GM12878 (cell line): ENCODE results near the gene SNAP47. TPM values are rescaled to one million over a fixed set of nuclear protein-coding genes. Genes with fewer than 3 reads are reported as not detected.

ENCODE experiments used
- ATAC-seq: fragments of 200-7000 bp; cut with Tn5 transposase; 3 replicates; pipeline ENCODE4 v1.9.1; 2020; ENCODE audit warnings: mild to moderate bottlenecking, moderate library complexity
- BruUV-seq: library from RNA; stranded (reverse); fragments of 400-500 nt; replicated peaks from 2 replicates; lab custom pipeline; 2021; lab: Mats Ljungman, UMichigan
- CTCF ChIA-PET: fragments of 300-600 bp; sonication (Branson Sonifier 250); formaldehyde crosslinking; extraction: SDS; loops from one replicate; lab custom pipeline; 2021; ENCODE audit warnings: inconsistent platforms; lab: Yijun Ruan, JAX
- POLR2A ChIA-PET: fragments of 350-600 bp; formaldehyde crosslinking; extraction: SDS; loops from one replicate; lab custom pipeline; 2021; ENCODE audit warnings: inconsistent platforms; lab: Charles Lee
- RAD21 ChIA-PET: fragments of 300-600 bp; sonication (Branson Sonifier 250); formaldehyde crosslinking; loops from one replicate; lab custom pipeline; 2023; ENCODE audit warnings: antibody characterized with exemption; ENCODE audit not compliant: unreplicated experiment; lab: Charles Lee
- SMC1A ChIA-PET: fragments of 300-600 bp; sonication (Branson Sonifier 250); formaldehyde crosslinking; loops from one replicate; lab custom pipeline; 2023; ENCODE audit not compliant: unreplicated experiment, uncharacterized antibody; lab: Charles Lee
- DNase-seq: peaks from one replicate; pipeline ENCODE4 v3.0.0-alpha.2; 2011; ENCODE audit warnings: low read depth, low spot score
- FAIRE-seq: peaks from 3 replicates; lab custom pipeline; 2011; peaks lifted over from hg19 to GRCh38; lab: Jason Lieb, UNC
- H2AFZ ChIP-seq: 2 replicates; pipeline ENCODE4 v1.6.0; 2011; ENCODE audit warnings: low read depth, low read length, control low read depth; ENCODE audit not compliant: control insufficient read depth
- H3K27ac ChIP-seq: 2 replicates; pipeline ENCODE4 v1.5.1; 2011; ENCODE audit warnings: control low read depth; ENCODE audit not compliant: control insufficient read depth, insufficient read depth
- H3K27me3 ChIP-seq, 2 experiments: replicated peaks in 1 of 2; 2 replicates each; pipeline versions ENCODE4 v1.6.0 to v1.6.1; 2011; ENCODE audit warnings: low read length in 1 of 2; ENCODE audit not compliant: control insufficient read depth in 2 of 2, insufficient read depth in 2 of 2
- H3K36me3 ChIP-seq, 2 experiments: 2 replicates each; pipeline ENCODE4 v1.5.1; 2011; ENCODE audit warnings: low read length in 1 of 2; ENCODE audit not compliant: control insufficient read depth in 2 of 2, insufficient read depth in 2 of 2
- H3K4me1 ChIP-seq: 2 replicates; pipeline ENCODE4 v1.6.1; 2011; ENCODE audit warnings: mild to moderate bottlenecking, low read length, moderate library complexity, mixed read lengths; ENCODE audit not compliant: control insufficient read depth, insufficient read depth
- H3K4me2 ChIP-seq: 2 replicates; pipeline ENCODE4 v1.6.0; 2011; ENCODE audit warnings: control low read depth; ENCODE audit not compliant: control insufficient read depth, insufficient read depth
- H3K4me3 ChIP-seq: fragments of 200-600 bp; sonication (generic); 2 replicates; pipeline ENCODE4 v1.5.1; 2016
- H3K79me2 ChIP-seq: 2 replicates; pipeline ENCODE4 v1.6.0; 2011; ENCODE audit warnings: low read length; ENCODE audit not compliant: control insufficient read depth, insufficient read depth
- H3K9ac ChIP-seq: 2 replicates; pipeline ENCODE4 v1.8.0; 2011; ENCODE audit warnings: low read length, control low read depth, mixed read lengths; ENCODE audit not compliant: control insufficient read depth, insufficient read depth
- H3K9me3 ChIP-seq: replicated peaks from 3 replicates; pipeline ENCODE4 v1.5.1; 2011; ENCODE audit warnings: mild to moderate bottlenecking, low read length; ENCODE audit not compliant: control insufficient read depth, insufficient read depth
- H4K20me1 ChIP-seq: 2 replicates; pipeline ENCODE4 v1.6.0; 2011; ENCODE audit not compliant: control insufficient read depth, insufficient read depth
- HCFC1 ChIP-seq: fragments of 150-350 bp; IDR thresholded peaks from 2 replicates; pipeline ENCODE4 v1.6.1; 2014; ENCODE audit warnings: low read length
- POLR2A ChIP-seq: IDR thresholded peaks from 2 replicates; pipeline ENCODE4 v1.6.1; 2011; ENCODE audit warnings: low read depth, mild to moderate bottlenecking, low read length
- POU2F2 ChIP-seq: IDR thresholded peaks from 3 replicates; pipeline ENCODE4 v1.6.1; 2011; ENCODE audit warnings: low read depth, mild to moderate bottlenecking, low read length, borderline replicate concordance
- YY1 ChIP-seq: IDR thresholded peaks from 2 replicates; pipeline ENCODE4 v1.6.1; 2011; ENCODE audit warnings: low read depth, mild to moderate bottlenecking, low read length
- WGBS: methylation state at CpG from one replicate; pipeline ENCODE4 v1.1.6; 2016; ENCODE audit warnings: low lambda C conversion rate; ENCODE audit not compliant: insufficient replicate concordance, insufficient coverage; ENCODE audit errors: missing lambda C conversion rate; 5-methylcytosine and 5-hydroxymethylcytosine counted together
- in situ Hi-C: fragments of 300-500 bp; cut with MboI; formaldehyde crosslinking; loops from 9 replicates; pipeline ENCODE4 v1.14.3; 2018; ENCODE audit warnings: mixed read lengths
- intact Hi-C: fragments of 100-400 bp; cut with micrococcal nuclease; formaldehyde crosslinking; loops from one replicate; pipeline ENCODE4 v1.14.2; 2022; ENCODE audit not compliant: unreplicated experiment
- polyA plus RNA-seq, 11 experiments: library from polyadenylated mRNA; depleted of rRNA in 4 of 11; unstranded in 6 of 11; stranded (reverse) in 5 of 11; fragments of >200 nt; fragmentation: Nextera tagmentation in 4 of 11; fragmentation: Illumina TruSeq in 1 of 11; extraction: Ambion mirVana in 4 of 11; extraction: Trizol in 1 of 11; gene quantifications; 1 replicate in 1 of 11; 2 replicates in 10 of 11; pipeline versions ENCODE4 v1.2.1 to v1.2.3, GENCODE V29; 2011 to 2016; ENCODE audit warnings: inconsistent platforms in 2 of 11, missing spikeins in 2 of 11, low read depth in 1 of 11
- total RNA-seq, 4 experiments: library from RNA; depleted of rRNA in 3 of 4; stranded (reverse); fragments of >200 nt in 3 of 4; fragmentation: Illumina TruSeq in 1 of 4; extraction: Trizol in 1 of 4; gene quantifications; 2 replicates each; pipeline versions ENCODE4 v1.2.1 to v1.2.3, GENCODE V29; 2013 to 2021
- TF ChIP-seq, protein P1 (sequence below): fragments of 150-350 bp; IDR thresholded peaks from 2 replicates; pipeline ENCODE4 v1.6.1; 2014; ENCODE audit warnings: mild to moderate bottlenecking, low read depth, low read length
- TF ChIP-seq, protein P2 (sequence below): IDR thresholded peaks from 2 replicates; pipeline ENCODE4 v1.6.1; 2012; ENCODE audit warnings: low read depth, low read length, improper control_type of control experiment

Gene SNAP47
- total and polyA plus RNA-seq, 10 of the 15 experiments (the other 5 are each of a cell fraction or from before 2014, with no cell fraction given), result 1.3 to 39.6 (median 25.2) TPM

GRCh38 chr1:227730630-227731151 lies 4.5 kb upstream of the SNAP47 start:
- Histone ChIP-seq H3K4me2 (no peak overlapping the region), H2AFZ (no peak overlapping the region), H3K36me3 (peaks cover 0 to 6% of the 10 kb centered on the region in 2 experiments; a peak in 3 of 4 replicates), H4K20me1 (no peaks in the 10 kb centered on the region), H3K4me1 (peaks cover 17% of the 10 kb centered on the region), H3K9ac (no peak overlapping the region), H3K27ac (no peak overlapping the region), H3K4me3 (no peak overlapping the region), H3K9me3 (peaks cover 2% of the 10 kb centered on the region; the same call in 2 of the 3 replicates), H3K27me3 (no peaks in the 10 kb centered on the region), H3K79me2 (peaks cover 18% of the 10 kb centered on the region)
- intact Hi-C loops (loop anchor here (10.0 kb wide), 1 partner anchor 54 kb away; no protein-coding TSS in a partner anchor), in situ Hi-C loops (no loop called here)
- BruUV-seq, result no TSS peak
- no peak for DNase-seq
- ChIA-PET RAD21 (interaction anchor here (0.9 kb wide), 1 partner anchor 28 kb away, joined by 3 read pairs; no protein-coding TSS in a partner anchor), SMC1A (no interaction called here), CTCF (interaction anchor here (1.2 to 1.7 kb wide), 2 partner anchors 30 to 269 kb away, joined by 3 read pairs; no protein-coding TSS in a partner anchor), POLR2A (interaction anchor here (1.1 kb wide), 1 partner anchor 32 kb away, joined by 3 read pairs; no protein-coding TSS in a partner anchor)
- FAIRE-seq, result no peak
- WGBS, result 82% methylated on average over 16 of the region's 16 CpGs
- no peak for ATAC-seq
- TF ChIP-seq POLR2A (peak; percentile 41), POU2F2 (no peak)

DNA sequence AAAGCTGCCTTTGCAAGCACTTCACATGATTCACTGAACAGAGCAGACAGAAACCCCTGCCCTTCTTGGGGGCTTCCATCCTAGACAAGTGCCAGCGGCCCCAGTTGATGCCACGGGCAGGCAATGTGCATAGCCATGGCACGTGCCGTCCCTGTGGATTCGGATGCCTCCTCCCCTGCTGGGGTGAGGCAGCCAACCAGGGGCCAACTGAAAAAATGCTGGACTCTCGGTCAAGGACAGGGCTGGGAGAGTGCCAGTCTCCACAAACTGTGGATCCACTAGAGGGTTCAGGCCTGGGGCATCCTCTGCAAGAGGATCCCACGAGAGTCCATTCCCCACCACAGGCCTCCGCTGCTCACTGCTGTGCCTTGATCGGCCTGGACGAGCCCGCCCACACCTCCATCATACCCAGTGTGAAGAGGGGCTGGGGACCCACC lies 4.0 kb upstream of the SNAP47 start:
- peaks cover 2% of the 10 kb centered on the region; the same call in 2 of the 3 replicates for H3K9me3 ChIP-seq
- ChIA-PET CTCF (interaction anchor here (1.2 to 1.7 kb wide), 2 partner anchors 30 to 268 kb away, joined by 3 read pairs; no protein-coding TSS in a partner anchor), RAD21 (no interaction called here), SMC1A (no interaction called here), POLR2A (interaction anchor here (0.6 kb wide), 1 partner anchor 750 kb away, joined by 3 read pairs; no protein-coding TSS in a partner anchor)
- H3K27me3 ChIP-seq, result no peaks in the 10 kb centered on the region
- H3K4me1 ChIP-seq, result peaks cover 17% of the 10 kb centered on the region
- no peak overlapping the region for H3K9ac ChIP-seq
- H3K4me2 ChIP-seq, result no peak overlapping the region
- in situ Hi-C loops, result no loop called here
- intact Hi-C loops, result loop anchor here (10.0 kb wide), 1 partner anchor 54 kb away; no protein-coding TSS in a partner anchor
- H4K20me1 ChIP-seq, result no peaks in the 10 kb centered on the region
- H3K4me3 ChIP-seq, result no peak overlapping the region
- FAIRE-seq (no peak), DNase-seq (no peak), ATAC-seq (no peak)
- TF ChIP-seq, protein P1, sequence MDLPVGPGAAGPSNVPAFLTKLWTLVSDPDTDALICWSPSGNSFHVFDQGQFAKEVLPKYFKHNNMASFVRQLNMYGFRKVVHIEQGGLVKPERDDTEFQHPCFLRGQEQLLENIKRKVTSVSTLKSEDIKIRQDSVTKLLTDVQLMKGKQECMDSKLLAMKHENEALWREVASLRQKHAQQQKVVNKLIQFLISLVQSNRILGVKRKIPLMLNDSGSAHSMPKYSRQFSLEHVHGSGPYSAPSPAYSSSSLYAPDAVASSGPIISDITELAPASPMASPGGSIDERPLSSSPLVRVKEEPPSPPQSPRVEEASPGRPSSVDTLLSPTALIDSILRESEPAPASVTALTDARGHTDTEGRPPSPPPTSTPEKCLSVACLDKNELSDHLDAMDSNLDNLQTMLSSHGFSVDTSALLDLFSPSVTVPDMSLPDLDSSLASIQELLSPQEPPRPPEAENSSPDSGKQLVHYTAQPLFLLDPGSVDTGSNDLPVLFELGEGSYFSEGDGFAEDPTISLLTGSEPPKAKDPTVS, result no peak
- TF ChIP-seq, protein P2, sequence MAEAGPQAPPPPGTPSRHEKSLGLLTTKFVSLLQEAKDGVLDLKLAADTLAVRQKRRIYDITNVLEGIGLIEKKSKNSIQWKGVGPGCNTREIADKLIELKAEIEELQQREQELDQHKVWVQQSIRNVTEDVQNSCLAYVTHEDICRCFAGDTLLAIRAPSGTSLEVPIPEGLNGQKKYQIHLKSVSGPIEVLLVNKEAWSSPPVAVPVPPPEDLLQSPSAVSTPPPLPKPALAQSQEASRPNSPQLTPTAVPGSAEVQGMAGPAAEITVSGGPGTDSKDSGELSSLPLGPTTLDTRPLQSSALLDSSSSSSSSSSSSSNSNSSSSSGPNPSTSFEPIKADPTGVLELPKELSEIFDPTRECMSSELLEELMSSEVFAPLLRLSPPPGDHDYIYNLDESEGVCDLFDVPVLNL, result no peak
- no peak for TF ChIP-seq HCFC1
- no peak for TF ChIP-seq YY1
- no peak overlapping the region for H2AFZ ChIP-seq
- BruUV-seq, result no TSS peak
- 79% methylated on average over 11 of the region's 11 CpGs for WGBS
- peaks cover 0 to 6% of the 10 kb centered on the region in 2 experiments; a peak in 3 of 4 replicates for H3K36me3 ChIP-seq
- H3K27ac ChIP-seq, result no peak overlapping the region
- peaks cover 24% of the 10 kb centered on the region for H3K79me2 ChIP-seq
